Lower leg skin (tissue), 3 donors: ENCODE measurements around the gene AOPEP.

ENCODE experiments used
- POLR2A ChIP-seq, 2 donors: fragments of 450-650 bp; IDR thresholded peaks; one replicate each; pipeline ENCODE4 v1.6.1; 2016 to 2017; ENCODE audit warnings: antibody characterized with exemption in 2 of 2, mild to moderate bottlenecking in 1 of 2, moderate library complexity in 1 of 2
- TF ChIP-seq, protein P1 (sequence below), 3 donors: fragments of 450-650 bp; IDR thresholded peaks; one replicate each; pipeline ENCODE4 v1.5.1; 2016; ENCODE audit warnings: antibody characterized with exemption in 3 of 3, mild to moderate bottlenecking in 3 of 3, moderate library complexity in 2 of 3

DNA sequence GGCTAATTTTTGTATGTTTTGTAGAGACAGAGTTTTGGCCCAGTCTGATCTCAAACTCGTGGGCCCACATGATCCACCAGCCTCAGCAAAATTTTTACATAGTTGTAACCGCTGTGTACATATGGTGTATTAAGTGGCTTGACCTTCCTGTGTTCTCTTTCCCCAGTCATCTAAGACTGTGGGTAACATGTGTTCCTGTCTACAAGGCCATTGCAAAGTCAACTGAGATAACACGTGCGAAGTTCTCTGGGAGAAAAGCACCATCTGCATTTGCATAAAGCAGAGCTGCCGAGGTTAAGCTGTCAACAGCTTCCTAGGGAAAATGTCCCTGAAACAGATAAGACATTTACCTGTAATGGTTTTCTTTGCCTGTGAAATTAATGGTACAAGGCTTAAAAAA lies 317.3 kb downstream of the AOPEP start:
- TF ChIP-seq, protein P1, sequence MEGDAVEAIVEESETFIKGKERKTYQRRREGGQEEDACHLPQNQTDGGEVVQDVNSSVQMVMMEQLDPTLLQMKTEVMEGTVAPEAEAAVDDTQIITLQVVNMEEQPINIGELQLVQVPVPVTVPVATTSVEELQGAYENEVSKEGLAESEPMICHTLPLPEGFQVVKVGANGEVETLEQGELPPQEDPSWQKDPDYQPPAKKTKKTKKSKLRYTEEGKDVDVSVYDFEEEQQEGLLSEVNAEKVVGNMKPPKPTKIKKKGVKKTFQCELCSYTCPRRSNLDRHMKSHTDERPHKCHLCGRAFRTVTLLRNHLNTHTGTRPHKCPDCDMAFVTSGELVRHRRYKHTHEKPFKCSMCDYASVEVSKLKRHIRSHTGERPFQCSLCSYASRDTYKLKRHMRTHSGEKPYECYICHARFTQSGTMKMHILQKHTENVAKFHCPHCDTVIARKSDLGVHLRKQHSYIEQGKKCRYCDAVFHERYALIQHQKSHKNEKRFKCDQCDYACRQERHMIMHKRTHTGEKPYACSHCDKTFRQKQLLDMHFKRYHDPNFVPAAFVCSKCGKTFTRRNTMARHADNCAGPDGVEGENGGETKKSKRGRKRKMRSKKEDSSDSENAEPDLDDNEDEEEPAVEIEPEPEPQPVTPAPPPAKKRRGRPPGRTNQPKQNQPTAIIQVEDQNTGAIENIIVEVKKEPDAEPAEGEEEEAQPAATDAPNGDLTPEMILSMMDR (IDR thresholded peaks at IDR 0.05): no peak
- no peak for TF ChIP-seq POLR2A (IDR thresholded peaks at IDR 0.05)
